PC-3 (cell line): Measurements from ENCODE around the gene IL11RA.

ENCODE experiments used
- CTCF ChIP-seq: fragments of 300-600 bp; sonication (generic); conservative IDR thresholded peaks from 2 replicates; pipeline ENCODE4 v1.5.1; 2017; ENCODE audit warnings: antibody characterized with exemption, low read depth, mild to moderate bottlenecking, low read length
- EZH2 ChIP-seq: fragments of 300-600 bp; sonication (generic); IDR thresholded peaks from one replicate; pipeline ENCODE4 v1.6.1; 2017; ENCODE audit warnings: antibody characterized with exemption, mild to moderate bottlenecking, low read length; ENCODE audit not compliant: unreplicated experiment
- EZH2phosphoT487 ChIP-seq: fragments of 300-600 bp; sonication (generic); IDR thresholded peaks from 2 replicates; pipeline ENCODE4 v1.6.1; 2018; ENCODE audit warnings: mild to moderate bottlenecking, antibody characterized with exemption, low read length, borderline replicate concordance

GRCh38 chr9:34606905-34607304, 45.1 kb upstream of the IL11RA start:
- TF ChIP-seq CTCF: no peak
- no peak for TF ChIP-seq EZH2phosphoT487
- no peak for TF ChIP-seq EZH2
